K562 (cell line): ENCODE results near the gene KIF25. TPM values are rescaled to one million over a fixed set of nuclear protein-coding genes. Genes with fewer than 3 reads are reported as not detected.

ENCODE experiments used
- ATAC-seq: fragments of 200-7000 bp; cut with Tn5 transposase; 3 replicates; pipeline ENCODE4 v1.9.1; 2020; ENCODE audit warnings: moderate library complexity
- BruUV-seq: library from RNA; stranded (reverse); fragments of 400-500 nt; replicated peaks from 2 replicates; lab custom pipeline; 2021; lab: Mats Ljungman, UMichigan
- CTCF ChIA-PET: fragments of 300-600 bp; formaldehyde crosslinking; extraction: SDS; loops from one replicate; lab custom pipeline; 2021; ENCODE audit warnings: low intra/inter-chr PET ratio; lab: Yijun Ruan, JAX
- POLR2A ChIA-PET: fragments of 300-600, 350-650 bp; sonication (Branson Sonifier 250); formaldehyde crosslinking; extraction: SDS; loops from one replicate; lab custom pipeline; 2021; ENCODE audit warnings: antibody characterized with exemption, inconsistent platforms; lab: Yijun Ruan, JAX
- DNase-seq, 4 experiments: peaks; one replicate each; pipeline versions ENCODE4 v3.0.0 to v3.0.0-alpha.2; 2011 to 2018; ENCODE audit warnings: low spot score in 3 of 4, mixed read lengths in 3 of 4; ENCODE audit errors: extremely low read depth in 1 of 4
- FAIRE-seq: peaks from 2 replicates; lab custom pipeline; 2011; peaks lifted over from hg19 to GRCh38; lab: Jason Lieb, UNC
- H2AFZ ChIP-seq: 2 replicates; pipeline ENCODE4 v1.6.0; 2011; ENCODE audit warnings: low read depth, low read length, control low read depth, inconsistent platforms
- H3K27ac ChIP-seq: fragments of 200-600 bp; 3 replicates; pipeline ENCODE4 v1.8.0; 2011; ENCODE audit warnings: low read depth, mild to moderate bottlenecking, control low read depth, inconsistent platforms, low read length, moderate library complexity, mixed read lengths; ENCODE audit errors: extremely low read depth
- H3K27me3 ChIP-seq, 2 experiments: fragments of 300-600 bp in 1 of 2; 2 replicates in 1 of 2; 3 replicates in 1 of 2; pipeline versions ENCODE4 v1.6.0 to v1.8.0; 2011; ENCODE audit warnings: inconsistent platforms in 2 of 2, low read length in 2 of 2, mild to moderate bottlenecking in 1 of 2, mixed read lengths in 1 of 2, moderate library complexity in 1 of 2; ENCODE audit not compliant: control insufficient read depth in 2 of 2, insufficient read depth in 2 of 2
- H3K36me3 ChIP-seq: fragments of 300-600 bp; 3 replicates; pipeline ENCODE4 v1.8.0; 2011; ENCODE audit warnings: mild to moderate bottlenecking, low read length, inconsistent platforms; ENCODE audit not compliant: control insufficient read depth, insufficient read depth
- H3K4me1 ChIP-seq, 2 experiments: fragments of 200-600 bp in 1 of 2; replicated peaks in 1 of 2; 2 replicates in 1 of 2; 3 replicates in 1 of 2; pipeline versions ENCODE4 v1.5.1 to v1.8.0; 2011; ENCODE audit warnings: inconsistent platforms in 2 of 2, low read length in 2 of 2, mild to moderate bottlenecking in 1 of 2, mixed read lengths in 1 of 2, moderate library complexity in 1 of 2; ENCODE audit not compliant: control insufficient read depth in 2 of 2, insufficient read depth in 2 of 2
- H3K4me2 ChIP-seq: 2 replicates; pipeline ENCODE4 v1.6.1; 2011; ENCODE audit warnings: low read length, control low read depth, inconsistent platforms, mixed read lengths; ENCODE audit not compliant: insufficient read depth
- H3K4me3 ChIP-seq: fragments of 200-600 bp; sonication (generic), shearing (Covaris generic); 2 replicates; pipeline ENCODE4 v1.5.1; 2016; ENCODE audit warnings: control low read depth, inconsistent platforms
- H3K79me2 ChIP-seq: fragments of 200-600 bp; 3 replicates; pipeline ENCODE4 v1.8.0; 2011; ENCODE audit warnings: low read length, inconsistent platforms; ENCODE audit not compliant: control insufficient read depth, insufficient read depth
- H3K9ac ChIP-seq, 2 experiments: 2 replicates each; pipeline versions ENCODE4 v1.6.0 to v1.6.1; 2011; ENCODE audit warnings: low read depth in 2 of 2, low read length in 2 of 2, control low read depth in 1 of 2, inconsistent platforms in 1 of 2, mild to moderate bottlenecking in 1 of 2, mixed read lengths in 1 of 2; ENCODE audit not compliant: insufficient read depth in 1 of 2
- H3K9me1 ChIP-seq: one replicate; pipeline ENCODE4 v1.6.0; 2011; ENCODE audit warnings: inconsistent platforms, mild to moderate bottlenecking, low read length, moderate library complexity; ENCODE audit not compliant: control insufficient read depth, insufficient read depth
- H3K9me3 ChIP-seq: replicated peaks from 2 replicates; pipeline ENCODE4 v1.5.1; 2011; ENCODE audit warnings: low read depth, low read length, inconsistent platforms; ENCODE audit not compliant: control insufficient read depth, insufficient read depth
- H4K20me1 ChIP-seq: replicated peaks from 2 replicates; pipeline ENCODE4 v1.6.1; 2011; ENCODE audit warnings: low read length, inconsistent platforms, mixed read lengths; ENCODE audit not compliant: control insufficient read depth, insufficient read depth
- ARID2 ChIP-seq: fragments of 450-650 bp; IDR thresholded peaks from 2 replicates; pipeline ENCODE4 v1.6.1; 2017; ENCODE audit warnings: antibody characterized with exemption, mild to moderate bottlenecking
- CBFA2T2 ChIP-seq: fragments of 450-650 bp; conservative IDR thresholded peaks from 2 replicates; pipeline ENCODE4 v1.6.1; 2017; ENCODE audit warnings: mild to moderate bottlenecking
- FOXK1 ChIP-seq: sonication (generic); formaldehyde crosslinking; IDR thresholded peaks from 2 replicates; pipeline ENCODE4 v1.8.0; 2022; ENCODE audit warnings: missing genetic modification reagents, mild to moderate bottlenecking, borderline replicate concordance
- KLF13 ChIP-seq: fragments of 450-650 bp; IDR thresholded peaks from 2 replicates; pipeline ENCODE4 v1.6.1; 2016; ENCODE audit warnings: missing genetic modification characterization, low read depth, mild to moderate bottlenecking, missing compliant biosample characterization, moderate library complexity, borderline replicate concordance
- LARP7 ChIP-seq: fragments of 450-650 bp; IDR thresholded peaks from 2 replicates; pipeline ENCODE4 v1.6.1; 2016
- NR2F6 ChIP-seq: fragments of 450-650 bp; formaldehyde crosslinking; IDR thresholded peaks from 2 replicates; pipeline ENCODE4 v1.4.0; 2020; ENCODE audit warnings: mild to moderate bottlenecking
- RBM22 ChIP-seq: fragments of 200-400 bp; formaldehyde crosslinking; IDR thresholded peaks from 2 replicates; pipeline ENCODE4 v1.6.1; 2018; ENCODE audit warnings: low read length, low read depth; ENCODE audit not compliant: poor library complexity, severe bottlenecking
- TAL1 ChIP-seq: fragments of 450-650 bp; IDR thresholded peaks from 2 replicates; pipeline ENCODE4 v1.6.1; 2016; ENCODE audit warnings: mild to moderate bottlenecking
- WGBS: fragments of 100-300 bp; shearing (Covaris generic); methylation state at CpG from one replicate; pipeline ENCODE4 v1.1.6; 2016; ENCODE audit warnings: low coverage, mixed read lengths; ENCODE audit not compliant: insufficient coverage; ENCODE audit errors: missing lambda C conversion rate; 5-methylcytosine and 5-hydroxymethylcytosine counted together
- in situ Hi-C: fragments of 300-500 bp; cut with MboI; formaldehyde crosslinking; loops from 4 replicates; pipeline ENCODE4 v1.15.0; 2018; ENCODE audit warnings: inconsistent platforms, mixed read lengths
- intact Hi-C: fragments of 100-400 bp; cut with micrococcal nuclease; formaldehyde crosslinking; loops from 2 replicates; pipeline ENCODE4 v1.14.2; 2022
- polyA plus RNA-seq, 8 experiments: library from polyadenylated mRNA; depleted of rRNA in 4 of 8; stranded (reverse) in 5 of 8; unstranded in 3 of 8; fragments of >200 nt; fragmentation: Nextera tagmentation in 2 of 8; fragmentation: Illumina TruSeq in 1 of 8; extraction: Ambion mirVana in 2 of 8; extraction: Trizol in 1 of 8; gene quantifications; 2 replicates each; pipeline versions ENCODE4 v1.2.1 to v1.2.3, GENCODE V29; 2011 to 2014; ENCODE audit warnings: inconsistent platforms in 1 of 8, missing spikeins in 1 of 8
- total RNA-seq, 7 experiments: library from RNA; depleted of rRNA in 6 of 7; stranded (reverse); fragments of >200 nt in 6 of 7; fragmentation: Illumina TruSeq in 2 of 7; extraction: Trizol in 2 of 7; gene quantifications; 2 replicates each; pipeline versions ENCODE4 v1.2.1 to v1.2.3, GENCODE V29; 2011 to 2021; ENCODE audit warnings: low replicate concordance in 1 of 7
- TF ChIP-seq, protein P1 (sequence below), 2 experiments: fragments of 450-650 bp; IDR thresholded peaks; 2 replicates each; pipeline ENCODE4 v1.6.1; 2018; ENCODE audit warnings: mild to moderate bottlenecking in 2 of 2, low read depth in 1 of 2; ENCODE audit not compliant: partially characterized antibody in 2 of 2
- TF ChIP-seq, protein P2 (sequence below): sonication (generic); formaldehyde crosslinking; IDR thresholded peaks from 2 replicates; pipeline ENCODE4 v1.8.1; 2022; ENCODE audit warnings: missing genetic modification reagents

KIF25 gene
- total and polyA plus RNA-seq, 9 of the 15 experiments (the other 6 are each of a cell fraction or from before 2014, with no cell fraction given): 0.04 to 0.49 (median 0.23) TPM; not detected in 5

- TF ChIP-seq FOXK1 (no peak), TAL1 (no peak), LARP7 (no peak)
- TF ChIP-seq, protein P1, sequence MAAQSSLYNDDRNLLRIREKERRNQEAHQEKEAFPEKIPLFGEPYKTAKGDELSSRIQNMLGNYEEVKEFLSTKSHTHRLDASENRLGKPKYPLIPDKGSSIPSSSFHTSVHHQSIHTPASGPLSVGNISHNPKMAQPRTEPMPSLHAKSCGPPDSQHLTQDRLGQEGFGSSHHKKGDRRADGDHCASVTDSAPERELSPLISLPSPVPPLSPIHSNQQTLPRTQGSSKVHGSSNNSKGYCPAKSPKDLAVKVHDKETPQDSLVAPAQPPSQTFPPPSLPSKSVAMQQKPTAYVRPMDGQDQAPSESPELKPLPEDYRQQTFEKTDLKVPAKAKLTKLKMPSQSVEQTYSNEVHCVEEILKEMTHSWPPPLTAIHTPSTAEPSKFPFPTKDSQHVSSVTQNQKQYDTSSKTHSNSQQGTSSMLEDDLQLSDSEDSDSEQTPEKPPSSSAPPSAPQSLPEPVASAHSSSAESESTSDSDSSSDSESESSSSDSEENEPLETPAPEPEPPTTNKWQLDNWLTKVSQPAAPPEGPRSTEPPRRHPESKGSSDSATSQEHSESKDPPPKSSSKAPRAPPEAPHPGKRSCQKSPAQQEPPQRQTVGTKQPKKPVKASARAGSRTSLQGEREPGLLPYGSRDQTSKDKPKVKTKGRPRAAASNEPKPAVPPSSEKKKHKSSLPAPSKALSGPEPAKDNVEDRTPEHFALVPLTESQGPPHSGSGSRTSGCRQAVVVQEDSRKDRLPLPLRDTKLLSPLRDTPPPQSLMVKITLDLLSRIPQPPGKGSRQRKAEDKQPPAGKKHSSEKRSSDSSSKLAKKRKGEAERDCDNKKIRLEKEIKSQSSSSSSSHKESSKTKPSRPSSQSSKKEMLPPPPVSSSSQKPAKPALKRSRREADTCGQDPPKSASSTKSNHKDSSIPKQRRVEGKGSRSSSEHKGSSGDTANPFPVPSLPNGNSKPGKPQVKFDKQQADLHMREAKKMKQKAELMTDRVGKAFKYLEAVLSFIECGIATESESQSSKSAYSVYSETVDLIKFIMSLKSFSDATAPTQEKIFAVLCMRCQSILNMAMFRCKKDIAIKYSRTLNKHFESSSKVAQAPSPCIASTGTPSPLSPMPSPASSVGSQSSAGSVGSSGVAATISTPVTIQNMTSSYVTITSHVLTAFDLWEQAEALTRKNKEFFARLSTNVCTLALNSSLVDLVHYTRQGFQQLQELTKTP (IDR thresholded peaks at IDR 0.05; ENCODE audit: low read depth in 1 of 2, partially characterized antibody in 2 of 2): no peak
These were observed 4.3 kb upstream of the KIF25 start (continued) for GRCh38 chr6:167993169-167993568.

DNA sequence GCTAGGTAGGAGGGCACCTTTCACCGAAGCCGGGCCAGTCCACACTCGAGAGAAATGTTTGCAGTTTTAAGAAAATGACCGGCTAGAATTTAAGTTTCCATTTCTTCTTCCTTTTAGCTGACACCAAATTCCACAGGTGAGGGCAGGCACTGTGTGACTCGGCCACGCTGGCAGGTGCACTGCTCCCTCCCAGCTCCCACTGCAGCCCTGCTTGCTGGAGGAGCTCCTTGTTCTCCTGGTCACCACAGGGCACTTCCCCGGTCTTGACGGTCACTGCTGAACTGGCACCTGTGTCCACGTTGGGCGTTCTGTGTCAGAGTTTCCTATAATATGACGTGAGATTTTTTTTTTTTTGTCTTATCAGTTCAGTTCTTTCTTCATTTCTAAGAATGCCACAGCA, 3.6 kb upstream of the KIF25 start:
- no TSS peak for BruUV-seq
- H4K20me1 ChIP-seq: peaks cover 5% of the 10 kb centered on the region; the same call in 1 of the 2 replicates
- FAIRE-seq (no peak), DNase-seq (no peak), ATAC-seq (no peak)
- H3K36me3 ChIP-seq: no peaks in the 10 kb centered on the region
- H3K27me3 ChIP-seq: peaks cover 45 to 64% of the 10 kb centered on the region in 2 experiments
- no peak overlapping the region for H3K4me2 ChIP-seq
- H3K9me3 ChIP-seq: no peaks in the 10 kb centered on the region
- in situ Hi-C loops: no loop called here
- H3K79me2 ChIP-seq: no peaks in the 10 kb centered on the region
- POLR2A ChIA-PET: no interaction called here
- CTCF ChIA-PET: no interaction called here
- no peak overlapping the region for H3K4me3 ChIP-seq
- no peaks in the 10 kb centered on the region for H3K9me1 ChIP-seq
- H3K27ac ChIP-seq: no peak overlapping the region
- H2AFZ ChIP-seq: no peak overlapping the region
- TF ChIP-seq NR2F6 (CRISPR knock-in tag): no peak
- TF ChIP-seq CBFA2T2: no peak
- no peak for TF ChIP-seq RBM22
- TF ChIP-seq, protein P2, sequence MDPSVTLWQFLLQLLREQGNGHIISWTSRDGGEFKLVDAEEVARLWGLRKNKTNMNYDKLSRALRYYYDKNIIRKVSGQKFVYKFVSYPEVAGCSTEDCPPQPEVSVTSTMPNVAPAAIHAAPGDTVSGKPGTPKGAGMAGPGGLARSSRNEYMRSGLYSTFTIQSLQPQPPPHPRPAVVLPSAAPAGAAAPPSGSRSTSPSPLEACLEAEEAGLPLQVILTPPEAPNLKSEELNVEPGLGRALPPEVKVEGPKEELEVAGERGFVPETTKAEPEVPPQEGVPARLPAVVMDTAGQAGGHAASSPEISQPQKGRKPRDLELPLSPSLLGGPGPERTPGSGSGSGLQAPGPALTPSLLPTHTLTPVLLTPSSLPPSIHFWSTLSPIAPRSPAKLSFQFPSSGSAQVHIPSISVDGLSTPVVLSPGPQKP (CRISPR knock-in tag): no peak
- TF ChIP-seq KLF13 (tag): no peak
- no peak for TF ChIP-seq ARID2
- intact Hi-C loops: no loop called here
- H3K9ac ChIP-seq: no peak overlapping the region
- H3K4me1 ChIP-seq: peaks cover 0 to 35% of the 10 kb centered on the region in 2 experiments; a peak in 2 of 5 replicates
- 4% methylated on average over 11 of the region's 11 CpGs for WGBS
